Mesenchymal stem cell (in vitro differentiated cells and primary cell): ENCODE measurements around the gene FHOD3.

Source experiments
- DNase-seq: peaks from one replicate; pipeline ENCODE4 v3.0.0-alpha.2; 2013
- H2AFZ ChIP-seq: one replicate; pipeline ENCODE4 v1.6.1; 2013; ENCODE audit warnings: low read depth, mild to moderate bottlenecking, control low read depth, inconsistent platforms, low read length, moderate library complexity
- H2AK5ac ChIP-seq: 2 replicates; pipeline ENCODE4 v1.6.1; 2013; ENCODE audit warnings: low read length, moderate library complexity, mild to moderate bottlenecking, inconsistent platforms; ENCODE audit not compliant: severe bottlenecking
- H2BK120ac ChIP-seq: one replicate; pipeline ENCODE4 v1.6.1; 2013; ENCODE audit warnings: low read depth, mild to moderate bottlenecking, inconsistent platforms, low read length, moderate library complexity
- H2BK12ac ChIP-seq, 2 experiments: one replicate each; pipeline ENCODE4 v1.6.1; 2013; ENCODE audit warnings: inconsistent platforms in 2 of 2, low read length in 2 of 2, mild to moderate bottlenecking in 2 of 2, moderate library complexity in 2 of 2, control low read depth in 1 of 2
- H2BK15ac ChIP-seq: one replicate; pipeline ENCODE4 v1.6.1; 2013; ENCODE audit warnings: mild to moderate bottlenecking, low read depth, inconsistent platforms; ENCODE audit not compliant: poor library complexity, severe bottlenecking
- H2BK5ac ChIP-seq: 2 replicates; pipeline ENCODE4 v1.6.1; 2013; ENCODE audit warnings: low read depth, mild to moderate bottlenecking, low read length, control low read depth, inconsistent platforms; ENCODE audit not compliant: poor library complexity, severe bottlenecking
- H3K14ac ChIP-seq, 2 experiments: one replicate each; pipeline ENCODE4 v1.6.1; 2013; ENCODE audit warnings: inconsistent platforms in 2 of 2, low read length in 2 of 2, control low read depth in 1 of 2, mild to moderate bottlenecking in 1 of 2, moderate library complexity in 1 of 2
- H3K18ac ChIP-seq, 2 experiments: one replicate each; pipeline ENCODE4 v1.6.1; 2013; ENCODE audit warnings: inconsistent platforms in 2 of 2, low read length in 2 of 2, control low read depth in 1 of 2, low read depth in 1 of 2, mild to moderate bottlenecking in 1 of 2
- H3K23ac ChIP-seq, 2 experiments: one replicate each; pipeline ENCODE4 v1.6.1; 2013; ENCODE audit warnings: inconsistent platforms in 2 of 2, low read length in 2 of 2, mild to moderate bottlenecking in 2 of 2, moderate library complexity in 2 of 2, control low read depth in 1 of 2
- H3K27ac ChIP-seq: 2 replicates; pipeline ENCODE4 v1.5.1; 2013; ENCODE audit warnings: mild to moderate bottlenecking, moderate library complexity, low read length, control low read depth, inconsistent platforms; ENCODE audit not compliant: poor library complexity, severe bottlenecking
- H3K27me3 ChIP-seq, 2 experiments: 2 replicates each; pipeline versions ENCODE4 v1.6.1 to v1.7.0; 2013; ENCODE audit warnings: low read length in 2 of 2, mild to moderate bottlenecking in 2 of 2, moderate library complexity in 2 of 2, control low read depth in 1 of 2, inconsistent platforms in 1 of 2; ENCODE audit not compliant: control insufficient read depth in 1 of 2, insufficient read depth in 1 of 2
- H3K36me3 ChIP-seq, 2 experiments: 2 replicates each; pipeline versions ENCODE4 v1.6.1 to v1.7.0; 2013; ENCODE audit warnings: low read length in 2 of 2, control low read depth in 1 of 2, inconsistent platforms in 1 of 2, low read depth in 1 of 2, mild to moderate bottlenecking in 1 of 2; ENCODE audit not compliant: insufficient read depth in 2 of 2, control insufficient read depth in 1 of 2
- H3K4ac ChIP-seq, 2 experiments: one replicate each; pipeline ENCODE4 v1.6.1; 2013; ENCODE audit warnings: inconsistent platforms in 2 of 2, low read length in 2 of 2, mild to moderate bottlenecking in 2 of 2, moderate library complexity in 2 of 2, control low read depth in 1 of 2, low read depth in 1 of 2
- H3K4me1 ChIP-seq: 2 replicates; pipeline ENCODE4 v1.6.1; 2013; ENCODE audit warnings: low read depth, low read length, control low read depth; ENCODE audit not compliant: control insufficient read depth, insufficient read depth
- H3K4me2 ChIP-seq: 2 replicates; pipeline ENCODE4 v1.6.1; 2013; ENCODE audit warnings: low read length, mild to moderate bottlenecking, inconsistent platforms; ENCODE audit not compliant: poor library complexity, severe bottlenecking
- H3K4me3 ChIP-seq, 2 experiments: 2 replicates each; pipeline versions ENCODE4 v1.5.1 to v1.7.0; 2013; ENCODE audit warnings: low read length in 2 of 2, mild to moderate bottlenecking in 2 of 2, control low read depth in 1 of 2, low read depth in 1 of 2; ENCODE audit not compliant: insufficient read depth in 1 of 2
- H3K79me1 ChIP-seq: replicated peaks from 2 replicates; pipeline ENCODE4 v1.6.1; 2013; ENCODE audit warnings: mild to moderate bottlenecking, control low read depth, low read length, inconsistent platforms; ENCODE audit not compliant: poor library complexity, severe bottlenecking
- H3K9ac ChIP-seq: 2 replicates; pipeline ENCODE4 v1.7.0; 2013; ENCODE audit warnings: mild to moderate bottlenecking, low read length, moderate library complexity
- H3K9me3 ChIP-seq: 2 replicates; pipeline ENCODE4 v1.7.0; 2013; ENCODE audit warnings: mild to moderate bottlenecking, low read length; ENCODE audit not compliant: control insufficient read depth
- H4K8ac ChIP-seq: one replicate; pipeline ENCODE4 v1.6.1; 2013; ENCODE audit warnings: inconsistent platforms, mild to moderate bottlenecking, low read length, moderate library complexity
- H4K91ac ChIP-seq: one replicate; pipeline ENCODE4 v1.6.1; 2013; ENCODE audit warnings: mild to moderate bottlenecking, low read length, inconsistent platforms
- WGBS: methylation state at CpG from one replicate; pipeline ENCODE4 v1.1.7; 2013; ENCODE audit warnings: mixed read lengths; 5-methylcytosine and 5-hydroxymethylcytosine counted together

Gene FHOD3

GRCh38 chr18:36275561-36275960 lies 22.0 kb upstream of the FHOD3 start:
- Histone ChIP-seq H3K4me3 (no peak overlapping the region), H3K27me3 (no peaks in the 10 kb centered on the region), H2BK15ac (no peak overlapping the region), H4K91ac (no peak overlapping the region), H2BK12ac (no peak overlapping the region), H3K9ac (no peak overlapping the region), H3K18ac (no peak overlapping the region), H3K4ac (no peak overlapping the region), H3K9me3 (no peaks in the 10 kb centered on the region), H2BK120ac (no peak overlapping the region), H3K27ac (no peak overlapping the region), H2AK5ac (no peak overlapping the region), H3K14ac (no peak overlapping the region), H4K8ac (no peak overlapping the region), H3K4me1 (no peaks in the 10 kb centered on the region), H3K4me2 (no peak overlapping the region), H3K23ac (no peak overlapping the region), H2BK5ac (no peak overlapping the region), H2AFZ (no peak overlapping the region), H3K36me3 (no peaks in the 10 kb centered on the region), H3K79me1 (no peaks in the 10 kb centered on the region)
- WGBS = 88% methylated on average over 1 of the region's 1 CpG
- no peak for DNase-seq

GRCh38 chr18:36279001-36279400 lies 18.5 kb upstream of the FHOD3 start:
- Histone ChIP-seq H3K14ac (no peak overlapping the region), H3K36me3 (no peaks in the 10 kb centered on the region), H2AFZ (no peak overlapping the region), H4K91ac (no peak overlapping the region), H2AK5ac (no peak overlapping the region), H3K27me3 (no peaks in the 10 kb centered on the region), H3K23ac (no peak overlapping the region), H3K4me1 (no peaks in the 10 kb centered on the region), H3K4ac (no peak overlapping the region), H2BK15ac (no peak overlapping the region), H4K8ac (no peak overlapping the region), H3K4me2 (no peak overlapping the region), H2BK120ac (no peak overlapping the region), H3K18ac (no peak overlapping the region), H2BK5ac (no peak overlapping the region), H3K9me3 (no peaks in the 10 kb centered on the region), H3K79me1 (no peaks in the 10 kb centered on the region), H2BK12ac (no peak overlapping the region), H3K9ac (no peak overlapping the region), H3K4me3 (no peak overlapping the region), H3K27ac (no peak overlapping the region)
- DNase-seq = no peak
- 72% methylated on average over 3 of the region's 3 CpGs for WGBS

- no peak overlapping the region for H3K4me3 ChIP-seq
- no peaks in the 10 kb centered on the region for H3K9me3 ChIP-seq
- H3K4ac ChIP-seq = no peak overlapping the region
- no peak overlapping the region for H2BK15ac ChIP-seq
- H3K4me2 ChIP-seq = no peak overlapping the region
- H4K8ac ChIP-seq = no peak overlapping the region
- WGBS = 70% methylated on average over 1 of the region's 3 CpGs
- no peak overlapping the region for H3K18ac ChIP-seq
- H3K9ac ChIP-seq = no peak overlapping the region
- no peak overlapping the region for H2AFZ ChIP-seq
- H2BK12ac ChIP-seq = no peak overlapping the region
- H2BK5ac ChIP-seq = no peak overlapping the region
- H2AK5ac ChIP-seq = no peak overlapping the region
- no peak for DNase-seq
- no peak overlapping the region for H3K23ac ChIP-seq
- no peak overlapping the region for H2BK120ac ChIP-seq
- no peaks in the 10 kb centered on the region for H3K27me3 ChIP-seq
- H3K27ac ChIP-seq = no peak overlapping the region
- H3K79me1 ChIP-seq = no peaks in the 10 kb centered on the region
- H3K36me3 ChIP-seq = no peaks in the 10 kb centered on the region
- H3K4me1 ChIP-seq = no peaks in the 10 kb centered on the region
- no peak overlapping the region for H3K14ac ChIP-seq
- no peak overlapping the region for H4K91ac ChIP-seq
Measured at GRCh38 chr18:36281936-36282335, 15.6 kb upstream of the FHOD3 start.

- Histone ChIP-seq H3K4me3 (no peak overlapping the region), H3K27ac (no peak overlapping the region), H3K4me1 (no peaks in the 10 kb centered on the region), H4K91ac (no peak overlapping the region), H2BK15ac (no peak overlapping the region), H4K8ac (no peak overlapping the region), H3K9ac (no peak overlapping the region), H2BK12ac (no peak overlapping the region), H2AK5ac (no peak overlapping the region), H3K79me1 (no peaks in the 10 kb centered on the region), H3K36me3 (no peaks in the 10 kb centered on the region), H2AFZ (no peak overlapping the region), H3K14ac (no peak overlapping the region), H2BK120ac (no peak overlapping the region), H3K4ac (no peak overlapping the region), H3K4me2 (no peak overlapping the region), H3K23ac (peak overlapping the region in 1 of 2 experiments; percentile 23), H3K18ac (no peak overlapping the region), H2BK5ac (no peak overlapping the region), H3K27me3 (no peaks in the 10 kb centered on the region), H3K9me3 (no peaks in the 10 kb centered on the region)
- WGBS = 74% methylated on average over 6 of the region's 6 CpGs
- no peak for DNase-seq
Measured at GRCh38 chr18:36283448-36283847, 14.1 kb upstream of the FHOD3 start.
